HG03521 (cell line): ENCODE measurements around the gene FOXL1.
"Not testable (repeated sequence)": the region's sequence is repeated elsewhere in the genome, so short reads cannot be mapped to it uniquely, and the experiment has no call there.

Experiments used
- ATAC-seq: cut with Tn5 transposase; IDR thresholded peaks from one replicate; pipeline ENCODE4 v1.9.1; 2021; ENCODE audit warnings: mild to moderate bottlenecking, moderate library complexity; ENCODE audit not compliant: unreplicated experiment

Gene FOXL1

GRCh38 chr16:86579268-86580062, 1.1 kb downstream of the FOXL1 start:
- no peak for ATAC-seq

- no peak for ATAC-seq
These were observed 1.9 kb downstream of the FOXL1 start for GRCh38 chr16:86580063-86580790.

DNA sequence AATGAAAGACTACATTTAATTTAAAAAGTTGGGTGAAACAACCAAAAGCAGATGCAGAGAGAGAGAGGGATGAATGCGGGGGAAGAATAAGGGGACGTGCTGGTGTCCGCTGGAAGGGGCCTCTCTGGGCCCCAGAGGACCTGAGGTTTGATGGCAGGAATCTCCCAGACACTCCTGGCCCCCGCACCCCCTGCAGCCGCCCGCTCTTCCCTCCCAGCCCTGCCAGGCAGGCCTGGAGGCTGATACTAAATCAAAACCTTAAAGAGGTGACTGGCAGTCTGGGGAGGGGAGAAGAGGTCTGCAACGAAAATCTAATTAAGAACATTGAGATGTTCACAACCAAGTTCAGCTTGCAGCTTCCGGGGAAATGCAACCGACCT, 2.4 kb downstream of the FOXL1 start:
- ATAC-seq: no peak

- no peak for ATAC-seq
These were observed 3.1 kb downstream of the FOXL1 start for GRCh38 chr16:86581458-86581857.

DNA sequence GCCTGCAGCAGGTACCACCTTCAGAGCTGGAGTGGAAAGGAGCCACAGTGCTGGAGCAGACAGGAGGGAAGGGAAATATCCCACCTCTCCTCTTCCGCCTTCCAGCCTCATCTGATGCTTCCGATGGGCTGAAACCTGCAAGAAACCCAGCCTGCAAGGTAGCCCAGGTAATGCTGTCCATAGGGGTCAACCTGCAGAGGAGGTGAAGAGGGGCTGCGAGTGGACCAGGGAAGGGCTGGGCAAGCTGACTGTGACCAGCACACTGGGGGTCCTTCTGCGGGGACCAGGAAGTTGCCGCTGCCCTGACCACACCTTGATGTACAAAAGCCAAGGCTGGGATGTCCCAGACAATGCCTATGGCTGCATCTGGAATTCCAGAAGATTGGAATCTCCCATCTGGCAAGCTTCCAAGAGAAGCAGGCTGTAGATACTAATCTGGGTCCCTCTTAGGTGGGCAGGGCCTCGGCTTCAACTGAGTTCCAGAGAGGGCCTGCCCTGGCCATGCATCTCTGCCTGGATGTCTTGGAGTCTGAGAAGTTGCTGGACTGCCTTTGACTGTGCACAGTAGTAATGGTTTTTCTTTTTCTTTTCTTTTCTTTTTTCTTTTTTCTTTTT, 5.8 kb downstream of the FOXL1 start:
- ATAC-seq: no peak

DNA sequence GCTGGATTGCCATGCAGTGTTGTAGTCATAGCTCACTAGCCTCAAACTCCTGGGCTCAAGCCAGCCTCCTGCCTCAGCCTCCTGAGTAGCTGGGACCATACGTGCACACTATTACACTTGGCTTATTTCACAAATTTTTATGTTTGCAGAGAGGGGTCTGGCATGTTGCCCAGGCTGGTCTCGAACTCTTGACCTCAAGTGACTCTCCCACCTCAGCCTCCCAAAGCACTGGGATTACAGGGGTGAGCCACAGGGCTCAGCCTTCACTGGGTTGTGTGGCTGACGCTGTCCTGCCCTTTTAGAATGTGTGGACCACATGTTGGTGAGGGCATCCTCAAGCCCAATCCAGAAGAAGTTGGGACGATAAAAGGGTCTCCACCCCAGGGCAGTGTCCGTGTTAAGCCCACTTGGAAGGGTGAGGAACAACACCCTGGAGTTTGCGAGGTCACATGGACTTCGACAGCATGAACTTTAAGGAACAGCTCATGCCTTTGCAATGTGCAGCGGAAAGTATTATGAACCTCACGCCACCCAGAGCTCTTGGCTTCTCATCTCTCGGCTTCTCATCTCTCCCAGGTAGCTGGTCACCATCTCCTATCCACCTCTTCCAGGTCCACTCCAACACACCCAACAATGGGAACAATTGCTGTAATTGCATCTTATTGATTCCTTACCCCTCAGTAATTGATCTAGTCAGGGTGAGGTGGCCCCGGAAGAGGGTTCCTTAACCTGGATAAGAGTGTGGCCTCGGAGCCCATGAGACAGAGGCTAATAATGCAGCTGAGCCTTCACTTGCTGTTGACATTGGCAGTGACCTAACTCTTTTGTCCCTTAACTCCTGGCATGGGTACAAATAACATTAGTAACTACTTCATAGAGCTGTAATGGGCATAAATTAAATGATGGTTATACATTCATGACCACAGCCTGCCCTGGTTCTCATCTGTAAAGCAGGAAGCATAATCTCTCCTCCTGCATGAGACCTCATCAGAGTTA, 6.7 kb downstream of the FOXL1 start:
- ATAC-seq: no peak

DNA sequence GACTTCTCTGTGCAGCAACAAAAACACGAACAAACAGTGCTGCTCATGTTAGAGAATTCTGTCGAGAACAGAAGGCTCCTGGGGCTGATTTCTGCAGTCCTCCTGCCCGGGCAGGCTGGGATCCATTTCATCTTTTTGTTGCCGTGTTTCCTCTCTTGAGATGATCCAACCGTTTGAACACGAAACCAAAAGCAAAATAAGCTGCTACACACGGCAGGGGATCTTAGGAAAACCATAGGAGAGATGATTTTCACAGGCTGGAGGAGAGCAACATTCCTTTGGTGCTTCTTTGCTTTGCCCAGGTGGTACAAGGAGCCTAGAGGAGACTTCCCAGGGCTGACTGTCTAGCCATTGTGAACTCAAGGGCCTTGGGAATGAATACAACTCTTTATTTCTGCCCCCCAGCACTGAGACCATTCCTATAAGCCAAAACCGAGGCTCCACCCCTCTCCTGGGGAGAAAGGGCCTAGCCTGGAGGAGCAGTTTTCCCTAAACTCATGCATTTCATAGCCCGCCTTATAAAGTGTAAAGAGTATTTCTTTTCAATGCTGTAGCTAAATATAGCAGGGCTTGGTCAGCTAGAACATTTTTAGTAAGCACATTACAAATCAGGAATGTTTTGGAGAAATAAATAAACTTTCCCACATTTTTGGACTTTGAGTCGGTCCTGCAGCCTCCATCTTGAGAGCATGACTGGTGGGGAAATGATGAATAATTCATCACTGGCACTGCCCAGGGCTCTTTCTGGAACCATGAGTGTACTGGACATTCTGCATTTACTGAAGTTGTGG, 7.7 kb downstream of the FOXL1 start:
- ATAC-seq: no peak

GRCh38 chr16:86587487-86587886, 9.1 kb downstream of the FOXL1 start:
- no peak for ATAC-seq

- ATAC-seq: not testable (repeated sequence)
These were observed 9.6 kb downstream of the FOXL1 start for GRCh38 chr16:86587955-86588354.

GRCh38 chr16:86590501-86591144, 12.3 kb downstream of the FOXL1 start:
- ATAC-seq: no peak

DNA sequence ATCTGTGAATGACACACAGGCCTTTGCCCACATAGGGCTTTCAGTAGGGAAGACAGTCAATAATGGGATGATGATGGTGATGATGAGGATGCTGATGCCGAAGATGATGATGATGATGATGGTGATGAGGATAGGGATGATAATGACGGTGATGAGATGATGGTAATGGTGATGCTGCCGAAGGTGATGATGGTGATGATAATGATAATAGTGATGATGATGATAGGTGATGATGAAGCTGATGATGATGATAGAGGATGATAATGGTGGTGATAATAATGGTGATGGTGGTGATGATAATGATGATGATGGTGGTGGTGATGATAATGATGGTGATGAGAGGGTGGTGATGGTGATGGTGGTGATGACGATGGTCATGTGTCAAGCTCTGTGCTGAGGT, 12.9 kb downstream of the FOXL1 start:
- ATAC-seq: no peak

DNA sequence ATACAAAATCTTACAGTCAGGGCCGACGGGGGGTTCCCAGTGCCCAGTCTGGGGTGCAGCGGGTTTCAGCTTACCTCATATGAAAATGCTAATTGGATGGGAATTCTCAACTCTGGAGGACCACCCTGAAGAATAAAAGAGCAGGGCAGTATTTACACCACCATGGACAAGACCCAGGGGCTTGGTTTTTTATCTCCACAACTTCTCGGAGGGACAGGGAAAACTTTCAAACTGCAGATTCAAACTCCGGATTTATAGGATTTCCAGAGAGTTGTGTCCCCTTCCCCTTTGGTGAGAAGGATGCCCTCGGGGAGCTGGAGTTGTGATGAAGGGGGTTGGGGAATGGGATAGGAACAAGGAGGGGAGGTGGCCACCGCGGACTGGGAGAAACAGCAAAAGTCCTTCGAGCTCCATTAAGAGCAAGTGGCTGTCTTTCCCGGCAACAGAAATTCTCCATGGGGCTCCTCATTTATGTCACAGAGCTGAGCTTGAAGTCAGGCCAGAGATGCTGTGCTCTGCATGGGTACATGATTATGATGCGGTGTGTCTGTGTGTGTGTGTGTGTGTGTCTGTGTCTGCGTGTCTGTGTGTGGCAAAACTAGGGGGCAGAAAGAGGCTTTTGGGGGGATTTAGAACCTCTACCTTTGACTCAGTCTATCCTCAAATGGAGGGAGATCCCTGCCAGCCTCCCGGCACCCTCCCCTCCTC, 15.7 kb downstream of the FOXL1 start:
- no peak for ATAC-seq

GRCh38 chr16:86594721-86595120, 16.4 kb downstream of the FOXL1 start:
- ATAC-seq: no peak

DNA sequence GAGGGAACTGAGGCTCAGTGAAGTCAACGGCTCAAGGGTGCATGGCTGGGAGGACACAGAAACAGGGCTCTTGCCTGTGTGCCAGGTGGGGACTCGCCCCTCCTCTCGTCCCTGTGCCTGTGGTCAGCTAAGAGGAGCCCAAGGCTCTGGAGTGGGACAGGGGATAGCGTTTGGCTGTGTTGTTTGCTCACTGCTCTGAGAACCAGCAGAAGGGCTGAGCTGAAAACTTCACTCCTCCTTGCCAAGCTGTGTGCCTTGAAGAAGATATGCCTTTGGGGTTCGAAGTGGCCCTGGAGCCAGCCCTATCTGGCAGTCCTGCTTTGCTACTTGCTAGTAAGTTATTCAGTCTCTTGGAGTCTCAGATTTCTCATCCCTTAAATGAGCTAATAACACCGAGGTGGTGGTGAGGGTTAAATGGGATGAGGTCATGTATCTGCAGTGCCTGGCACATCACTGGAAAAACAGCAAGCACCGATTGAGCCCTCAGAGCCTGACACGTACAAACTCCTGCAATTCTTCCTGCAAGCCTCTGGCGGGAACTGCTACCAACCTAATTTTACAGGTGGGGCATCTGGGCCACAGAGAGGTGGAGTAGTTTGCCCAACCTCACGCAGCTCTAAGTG, 17.7 kb downstream of the FOXL1 start:
- no peak for ATAC-seq

DNA sequence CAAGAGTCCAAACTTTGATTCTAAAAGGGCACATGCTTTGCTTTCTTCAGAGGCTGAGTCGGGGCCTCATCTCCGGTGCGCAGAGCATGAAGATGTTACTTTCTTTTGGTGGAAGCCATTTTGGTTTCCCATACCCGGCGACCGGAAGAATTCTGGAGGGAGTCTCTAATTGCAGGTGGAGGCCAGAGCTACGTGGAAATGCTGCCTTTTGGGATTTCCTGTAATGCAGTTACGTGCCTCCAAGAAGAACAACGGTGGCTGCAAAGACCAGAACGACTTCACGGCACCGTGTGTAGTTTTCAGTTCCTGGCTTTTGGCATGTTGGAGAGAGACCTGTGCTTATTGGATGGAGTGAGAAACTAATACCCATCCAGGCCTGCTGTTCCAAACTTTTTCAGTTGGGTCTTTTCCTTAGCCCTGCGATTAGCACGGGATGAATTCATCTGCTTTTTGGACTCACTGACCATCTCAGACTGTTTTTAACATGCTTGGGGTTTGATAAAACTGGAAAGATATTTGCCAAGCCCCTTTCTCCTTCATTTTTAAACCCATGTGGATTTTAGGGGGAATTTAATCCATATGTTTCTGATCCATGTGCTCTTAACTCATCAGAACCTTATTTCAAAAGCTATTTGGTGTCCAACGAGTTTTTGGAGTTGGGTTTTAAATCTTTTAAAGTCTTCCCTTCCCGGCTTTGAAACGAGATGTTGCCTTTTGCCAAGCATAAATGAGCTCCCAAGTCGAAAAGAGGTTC, 19.0 kb downstream of the FOXL1 start:
- no peak for ATAC-seq

DNA sequence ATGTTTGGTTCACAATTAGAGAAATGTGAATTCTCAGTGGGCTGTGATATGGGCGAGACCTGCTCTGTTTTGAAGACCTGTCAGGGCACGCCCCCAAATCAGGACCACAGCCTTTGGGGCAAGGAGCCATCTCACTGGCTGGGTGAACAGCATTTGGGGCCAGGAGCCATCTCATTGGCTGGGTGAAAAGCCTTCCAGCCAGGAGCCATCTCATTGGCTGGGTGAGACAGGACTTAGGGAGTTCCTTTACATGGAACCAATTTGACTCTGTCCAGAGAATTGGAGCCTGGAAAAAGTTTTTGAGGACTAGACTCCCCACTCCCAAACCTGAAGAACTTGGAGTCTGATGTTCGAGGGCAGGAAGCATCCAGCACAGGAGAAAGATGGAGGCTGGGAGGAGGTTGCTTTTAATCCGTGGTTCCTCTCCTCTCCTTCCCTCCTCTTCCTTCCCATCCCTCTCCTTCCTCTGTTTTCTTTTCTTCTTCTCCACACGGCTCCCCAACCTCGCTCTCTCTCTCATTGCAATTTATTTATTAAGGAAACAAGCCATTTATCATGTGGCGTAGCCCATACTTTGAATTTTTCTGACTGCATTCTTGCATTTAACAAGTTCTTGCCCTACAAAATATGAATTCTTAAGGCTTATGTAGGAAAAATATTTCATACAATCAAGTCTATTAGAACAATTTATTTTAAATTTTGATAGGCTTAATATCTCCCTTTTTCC, 19.7 kb downstream of the FOXL1 start:
- ATAC-seq: no peak
